CMK (cell line): ENCODE results near the gene HOPX.
A peak's percentile ranks its signal among the peaks of the same experiment; 100 is the strongest.
"Not testable (repeated sequence)": the region's sequence is repeated elsewhere in the genome, so short reads cannot be mapped to it uniquely, and the experiment has no call there.

Source experiments
- DNase-seq: peaks from one replicate; pipeline ENCODE4 v3.0.0-alpha.2; 2010; ENCODE audit warnings: low read depth

The HOPX gene

DNA sequence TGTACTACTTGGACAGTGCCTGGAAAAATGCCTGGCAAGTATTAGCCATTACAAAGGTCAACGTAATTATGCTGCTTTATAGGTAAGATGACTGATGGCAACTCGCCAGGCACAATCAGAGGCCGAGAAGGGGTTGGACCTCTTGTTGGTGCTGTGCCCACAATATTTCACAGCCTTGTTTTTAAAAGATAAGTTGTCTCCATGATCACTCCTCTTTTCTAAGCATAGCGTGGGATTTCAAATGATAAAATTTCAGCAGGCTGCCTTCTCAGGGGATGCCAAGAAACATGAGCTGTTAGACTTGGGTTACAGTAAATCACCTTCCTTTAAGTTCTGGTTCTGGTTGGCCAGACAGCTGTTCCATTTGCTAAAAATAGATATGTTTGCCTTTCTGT is 26.9 kb downstream of the HOPX start:
- DNase-seq, result no peak

DNA sequence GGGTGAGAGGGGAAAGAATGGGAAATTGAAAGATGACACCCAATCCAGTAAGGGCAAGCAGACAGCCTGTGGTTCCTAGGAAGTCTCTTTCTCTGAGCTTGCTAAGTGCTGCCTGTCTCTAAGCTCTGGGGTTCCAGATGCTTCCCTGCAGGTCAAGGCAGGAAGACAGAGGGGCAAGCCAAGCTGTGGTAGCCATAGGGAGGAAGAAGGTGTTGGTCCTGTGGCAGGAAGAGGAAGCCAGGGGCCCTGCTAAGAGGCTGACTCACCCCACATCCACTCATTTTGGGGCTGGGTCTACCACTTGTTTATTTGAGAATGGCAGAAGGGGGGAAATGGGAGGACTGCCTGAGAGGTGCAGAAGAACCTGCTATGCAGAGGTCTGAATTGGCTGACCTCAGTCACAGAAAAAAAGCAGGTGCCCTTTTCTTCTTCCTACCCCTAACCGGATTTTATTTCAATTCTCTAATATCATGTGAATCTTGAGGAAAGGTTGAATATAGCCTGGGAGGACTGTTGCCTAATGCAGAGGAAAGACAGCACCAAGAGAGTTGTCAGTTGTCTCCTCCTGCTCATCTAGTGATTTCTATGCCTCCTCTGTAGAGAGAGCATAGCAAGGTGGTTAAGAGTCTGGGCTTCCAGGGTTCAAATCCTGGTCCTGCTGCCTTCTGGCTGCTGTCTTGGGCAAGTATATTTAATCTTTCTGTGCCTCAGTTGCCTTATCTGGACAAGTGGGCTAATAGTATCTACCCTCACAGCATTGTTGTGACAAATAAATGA is 27.4 kb downstream of the HOPX start:
- peak; percentile 48 for DNase-seq

DNA sequence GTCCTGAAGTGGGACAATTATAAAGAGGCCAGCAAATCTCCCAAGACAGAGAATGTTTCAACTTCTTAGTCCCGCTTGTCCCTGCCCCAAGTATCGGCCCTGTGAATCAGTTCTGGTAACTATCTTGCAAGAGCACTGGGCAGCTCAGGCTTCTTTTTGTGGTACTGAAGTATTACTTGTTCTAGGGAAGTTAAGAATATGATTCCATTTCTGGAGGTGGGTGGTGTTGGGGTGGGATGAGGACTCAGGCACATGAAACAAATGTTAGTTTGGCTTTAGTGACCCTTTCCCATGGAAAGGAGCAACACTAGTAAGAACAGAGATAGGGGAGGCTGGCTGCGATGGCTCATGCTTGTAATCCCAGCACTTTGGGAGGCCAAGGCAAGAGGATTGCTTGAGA is 28.9 kb downstream of the HOPX start:
- DNase-seq, result no peak

DNA sequence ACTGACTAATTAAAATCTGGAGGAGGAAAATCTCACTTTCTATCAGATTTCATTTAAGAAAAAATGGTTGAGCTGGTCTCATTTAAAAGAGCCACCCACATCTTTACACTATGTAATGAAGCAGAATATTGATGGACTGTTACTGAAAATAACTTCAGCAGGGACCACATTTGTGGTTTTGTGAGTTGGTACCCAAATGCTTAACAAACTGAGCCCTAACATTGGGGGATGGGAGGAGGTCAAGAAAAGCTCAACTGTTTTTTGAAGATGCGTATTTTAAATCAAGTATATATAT is 30.1 kb downstream of the HOPX start:
- DNase-seq, result no peak

DNA sequence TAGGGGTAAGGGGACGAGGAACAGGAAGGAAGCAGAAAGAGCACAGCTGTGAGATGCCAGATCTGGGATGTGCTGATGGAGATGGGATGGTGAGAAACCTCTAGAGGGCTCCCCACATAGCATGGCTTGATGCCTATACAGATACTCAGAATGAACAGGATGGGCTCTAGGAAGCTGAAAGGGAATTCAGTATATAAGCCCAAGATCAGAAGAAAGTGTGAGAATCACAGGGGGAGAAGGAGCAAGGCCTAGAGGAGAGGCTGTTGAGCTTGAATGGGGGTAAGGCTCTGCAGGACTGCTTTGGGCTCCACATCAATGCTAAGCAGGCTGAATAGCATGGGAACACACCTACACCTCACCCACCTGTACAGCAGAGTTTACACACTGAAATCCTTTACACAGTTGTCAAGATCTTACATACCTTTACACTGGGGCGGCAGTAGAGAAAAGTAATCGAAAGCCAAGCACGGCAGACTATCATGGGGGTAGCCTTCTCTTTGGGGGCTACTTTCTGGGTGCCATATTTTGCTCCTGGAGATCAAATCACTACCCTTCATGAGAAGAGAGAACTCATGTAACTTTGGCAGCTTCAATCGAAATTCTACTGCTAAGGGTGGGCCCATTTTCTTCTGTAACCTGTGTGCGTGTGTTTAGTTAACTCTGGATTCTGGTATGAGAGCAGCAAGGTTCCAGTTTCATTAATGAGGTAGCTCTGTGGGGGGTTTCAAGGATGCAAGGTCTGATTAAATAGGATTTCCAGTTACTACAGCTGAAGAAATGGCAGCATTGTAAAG is 30.6 kb downstream of the HOPX start:
- no peak for DNase-seq

DNA sequence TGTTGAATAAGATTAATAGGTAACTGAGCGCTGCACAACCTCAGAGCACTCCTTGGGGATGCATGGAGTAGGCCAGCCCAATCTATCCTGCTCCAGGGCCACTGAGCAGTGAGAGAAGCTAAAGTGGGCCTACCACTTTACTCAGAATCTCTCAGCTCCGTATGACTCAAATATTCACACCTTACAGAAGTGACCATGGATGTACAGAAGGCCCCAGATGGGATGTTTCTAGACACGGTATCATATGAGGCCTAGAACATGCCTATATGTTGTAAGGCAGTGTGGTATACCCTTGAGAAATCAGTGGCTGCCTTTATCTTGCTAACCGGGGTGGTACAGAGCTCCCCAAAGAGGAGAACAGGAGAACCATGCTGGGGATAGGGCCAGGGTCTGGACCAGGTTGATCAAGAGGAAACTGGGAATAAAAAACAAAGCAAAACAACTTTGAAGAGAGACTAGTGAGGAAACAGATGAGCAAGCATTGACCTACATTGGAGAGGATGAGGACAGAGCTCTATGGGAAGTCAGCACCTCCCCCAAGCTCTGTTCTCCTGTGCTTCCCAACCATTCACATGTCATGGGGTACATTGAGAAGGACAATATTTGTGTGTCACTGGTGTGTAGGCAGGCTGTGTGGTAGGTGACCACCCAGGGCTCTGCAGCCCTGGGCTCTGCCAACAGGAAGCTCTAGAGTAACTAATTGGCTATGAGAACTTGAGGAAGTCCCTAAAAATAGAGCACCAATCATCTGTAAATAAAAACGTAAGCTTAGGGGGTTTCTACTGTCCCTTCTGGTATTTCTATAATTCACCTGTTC is 31.4 kb downstream of the HOPX start:
- no peak for DNase-seq

DNA sequence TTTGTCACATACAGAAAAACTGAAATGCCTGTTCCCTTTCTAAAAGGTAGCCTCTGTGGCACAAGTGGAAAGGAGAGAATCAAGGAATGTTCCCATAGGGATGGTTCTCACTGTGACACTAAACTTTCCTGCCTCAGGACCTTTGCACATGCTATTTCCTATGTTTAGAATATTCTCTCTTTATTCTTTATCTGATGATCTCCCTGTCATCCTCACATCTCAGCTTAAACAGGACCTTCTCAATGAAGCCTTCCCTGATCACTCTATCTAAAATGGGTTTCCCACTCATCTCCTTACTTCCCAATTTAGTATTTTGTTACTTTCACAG is 32.3 kb downstream of the HOPX start:
- DNase-seq, result no peak

DNA sequence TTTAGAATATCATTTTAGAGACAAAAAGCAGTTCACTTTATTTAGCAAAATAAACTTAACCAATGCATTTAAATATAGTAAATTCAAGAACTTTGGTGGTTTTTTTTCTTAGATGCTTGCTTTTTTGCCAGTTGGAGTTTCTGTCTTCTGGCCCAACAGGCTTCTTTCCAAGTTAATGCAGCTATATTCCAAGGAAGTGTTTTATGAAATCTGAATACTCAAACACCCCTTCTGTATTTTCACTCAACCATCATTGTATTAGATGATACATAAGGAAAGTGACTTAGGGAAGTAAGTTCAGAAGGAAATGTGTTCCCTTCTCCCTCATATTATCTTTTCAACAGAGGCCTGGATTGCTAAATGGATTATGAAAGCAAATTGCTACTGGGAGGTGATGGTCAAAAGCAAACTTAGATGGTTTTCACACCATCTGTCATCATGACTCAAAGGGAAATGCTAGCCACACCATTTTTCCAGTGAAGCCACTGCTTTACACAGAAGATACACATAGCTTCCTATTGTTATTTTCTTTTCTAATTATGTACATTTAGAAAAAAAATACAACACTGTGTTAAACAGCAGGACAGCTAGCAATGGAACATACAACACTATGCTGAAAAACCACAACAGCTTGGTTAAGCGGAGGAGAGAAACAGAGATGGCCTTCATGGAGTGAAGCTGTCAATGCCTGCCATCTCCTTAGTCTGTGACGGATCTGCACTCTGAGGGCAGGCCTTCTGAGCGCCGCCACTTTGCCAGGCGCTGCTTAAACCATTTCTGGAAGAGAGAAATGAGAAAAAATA is 32.9 kb downstream of the HOPX start:
- DNase-seq, result no peak

DNA sequence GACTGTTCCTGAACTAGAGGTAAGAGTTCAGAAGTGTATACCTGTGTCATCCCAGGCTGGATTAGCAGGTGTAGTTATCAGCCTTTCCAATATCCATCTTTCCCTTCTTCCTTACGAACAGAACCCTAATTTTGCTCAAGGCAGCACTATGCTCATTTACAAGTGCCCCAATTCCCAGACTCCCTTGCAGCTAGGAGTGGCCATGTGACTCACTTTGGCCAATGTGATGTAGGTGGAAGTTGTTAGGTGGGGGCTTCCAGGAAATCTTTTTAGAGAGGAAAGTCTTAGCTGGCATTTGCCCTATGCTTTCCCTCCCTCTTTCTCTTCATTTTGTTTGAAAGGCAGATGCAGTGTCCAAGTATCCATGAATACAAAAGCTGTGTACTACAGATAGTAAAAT is 34.8 kb downstream of the HOPX start:
- DNase-seq, result no peak

DNA sequence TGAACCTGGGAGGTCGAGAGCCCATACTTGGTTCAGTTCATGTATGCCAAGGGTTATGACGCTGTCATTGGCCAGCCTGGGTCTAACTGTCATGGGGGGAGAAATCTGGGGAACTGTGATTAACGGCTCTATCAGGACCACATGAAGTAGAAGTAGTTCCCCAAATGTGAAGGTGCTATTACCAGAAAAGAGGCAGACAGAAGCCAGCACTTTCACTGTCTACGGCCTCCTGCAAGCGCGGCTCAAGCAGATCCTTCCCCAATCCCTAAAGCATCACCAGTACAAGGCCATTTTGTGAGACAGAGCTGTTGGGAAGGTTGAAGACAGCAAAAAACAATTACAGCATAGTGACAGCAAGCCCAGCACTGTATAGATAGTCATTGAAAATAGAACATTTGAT is 37.5 kb downstream of the HOPX start:
- no peak for DNase-seq

DNA sequence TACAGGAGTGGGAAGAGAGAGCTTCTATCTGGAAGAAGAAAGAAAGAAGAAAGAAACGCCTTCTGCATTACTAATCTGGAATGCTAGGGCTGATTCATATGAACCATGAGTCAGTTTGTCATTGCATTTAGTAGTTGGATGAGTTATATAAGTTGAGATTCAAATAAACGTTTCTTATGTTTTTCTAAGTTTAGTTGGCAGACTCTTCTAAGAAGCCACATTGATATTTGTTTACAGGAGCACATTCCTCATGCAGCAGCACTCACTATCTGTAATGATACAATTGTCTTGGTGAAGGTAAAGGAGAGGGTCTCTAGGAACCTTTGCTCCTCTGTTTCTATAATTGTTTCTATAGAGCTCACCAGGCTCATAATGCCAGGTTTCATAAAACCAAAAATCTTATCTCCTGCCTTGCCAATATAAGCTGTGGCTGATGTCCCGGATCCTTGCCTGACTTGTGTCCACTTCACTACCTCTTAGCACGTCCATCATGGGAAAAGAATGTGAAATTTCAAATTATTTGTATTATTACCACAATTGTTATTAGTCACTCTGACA is 39.5 kb downstream of the HOPX start:
- no peak for DNase-seq

DNA sequence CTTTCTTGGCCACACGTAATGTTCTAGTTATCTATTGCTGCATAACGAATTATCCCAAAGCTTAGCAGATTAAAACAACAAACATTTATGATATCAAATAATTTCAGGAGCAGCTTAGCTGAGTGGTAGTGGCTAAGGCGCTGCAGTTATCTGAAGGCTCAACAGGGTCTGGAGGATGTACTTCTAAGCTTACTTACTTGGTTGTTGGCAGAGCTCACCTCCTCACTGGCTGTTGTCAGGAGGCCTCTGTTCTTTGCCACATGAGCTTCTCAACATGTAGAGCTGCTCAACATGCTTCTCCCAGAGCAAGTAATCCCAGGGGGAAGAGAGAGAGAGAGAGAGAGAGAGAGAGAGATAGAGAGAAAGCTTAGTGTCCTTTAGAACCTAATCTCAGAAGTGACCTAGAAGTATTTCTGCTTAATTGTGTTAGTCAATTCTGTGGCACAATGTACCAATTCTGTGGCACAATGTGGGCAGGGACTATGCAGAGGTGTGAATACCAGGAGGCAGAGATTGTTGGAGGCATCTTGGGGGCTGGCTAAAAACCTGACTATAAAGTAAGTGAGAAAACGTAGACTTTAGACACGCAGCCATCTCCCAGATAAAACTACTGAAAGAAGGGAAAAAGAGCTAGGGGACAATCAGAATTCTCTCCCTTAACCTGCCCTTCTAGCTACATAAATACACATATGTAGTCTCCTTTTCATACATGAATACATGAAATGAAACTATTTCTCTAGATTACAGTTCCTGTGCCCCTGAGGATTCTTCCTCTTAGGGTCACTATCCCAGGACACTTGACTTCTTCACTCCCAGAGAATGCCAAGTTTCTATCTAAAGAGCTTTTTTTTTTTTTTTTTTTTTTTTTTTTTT is 40.2 kb downstream of the HOPX start:
- no peak for DNase-seq

DNA sequence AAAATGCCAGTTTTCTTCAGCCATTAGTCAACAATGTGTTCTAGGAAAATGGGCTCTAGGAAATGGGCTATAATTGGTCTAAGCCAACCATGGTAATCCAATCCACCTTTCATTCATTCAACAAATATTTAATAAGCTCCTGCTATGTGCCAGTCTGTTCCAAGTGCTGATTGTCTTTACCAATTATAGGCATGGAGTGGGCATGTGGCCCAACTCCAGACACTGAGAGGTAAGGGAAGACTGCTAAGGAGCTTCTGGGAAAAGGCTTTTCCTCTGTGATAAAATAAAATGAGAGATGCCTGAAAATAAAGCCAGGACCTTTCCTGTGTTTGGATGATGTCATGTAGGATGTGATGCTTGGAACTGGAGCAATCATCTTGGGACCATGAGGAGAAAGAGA is 43.3 kb downstream of the HOPX start:
- DNase-seq, result no peak

DNA sequence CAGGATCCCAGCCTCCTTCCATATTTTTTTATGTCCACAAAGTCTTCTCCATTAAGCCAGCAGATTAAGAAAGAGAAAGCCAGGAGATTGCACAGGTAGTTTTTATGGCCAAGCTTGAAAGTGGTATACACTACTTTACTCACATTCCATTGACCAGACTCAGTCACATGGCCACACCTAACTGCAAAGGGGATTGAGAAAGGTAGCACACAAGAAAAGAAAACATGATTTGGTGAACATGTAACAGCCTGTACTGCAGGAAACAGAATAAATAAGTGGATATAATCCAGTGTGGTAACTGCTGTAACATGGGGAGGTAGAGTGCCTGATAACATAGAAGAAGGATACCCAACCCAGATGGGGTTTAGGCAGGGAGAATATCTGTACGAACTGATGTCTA is 43.9 kb downstream of the HOPX start:
- DNase-seq, result no peak

DNA sequence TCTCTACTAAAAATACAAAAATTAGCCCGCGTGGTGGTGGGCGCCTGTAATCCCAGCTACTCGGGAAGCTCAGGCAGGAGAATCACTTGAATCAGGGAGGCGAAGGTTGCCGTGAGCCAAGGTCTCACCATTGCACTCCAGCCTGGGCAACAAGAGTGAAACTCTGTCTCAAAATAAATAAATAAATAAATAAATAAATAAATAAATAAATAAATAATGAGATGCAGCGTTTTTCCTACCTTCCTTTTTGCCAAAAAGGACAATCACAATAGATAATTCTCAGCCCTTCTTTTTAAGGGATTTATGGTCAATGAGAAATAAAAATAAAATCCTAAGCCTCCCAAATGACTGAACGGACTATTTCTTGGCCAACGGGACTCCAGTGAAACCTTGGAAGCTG is 46.1 kb downstream of the HOPX start:
- not testable (repeated sequence) for DNase-seq

DNA sequence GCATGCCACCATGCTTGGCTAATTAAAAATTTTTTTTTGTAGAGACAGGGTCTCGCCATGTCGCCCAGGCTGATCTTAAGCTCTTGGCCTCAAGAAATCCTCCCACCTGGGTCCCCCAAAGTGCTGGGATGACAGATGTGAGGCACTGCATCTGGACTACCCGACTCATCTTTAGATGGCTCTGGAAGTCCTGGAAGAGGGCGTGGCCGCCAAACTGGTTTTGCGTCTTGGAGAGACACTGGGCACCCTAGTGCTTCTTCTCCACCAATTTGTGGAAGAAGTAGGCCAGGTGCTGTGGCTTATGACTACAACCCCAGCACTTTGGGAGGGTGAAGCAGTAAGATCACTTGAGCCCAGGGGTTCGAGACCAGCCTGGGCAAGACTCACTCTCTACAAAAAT is 47.6 kb downstream of the HOPX start:
- DNase-seq, result no peak

DNA sequence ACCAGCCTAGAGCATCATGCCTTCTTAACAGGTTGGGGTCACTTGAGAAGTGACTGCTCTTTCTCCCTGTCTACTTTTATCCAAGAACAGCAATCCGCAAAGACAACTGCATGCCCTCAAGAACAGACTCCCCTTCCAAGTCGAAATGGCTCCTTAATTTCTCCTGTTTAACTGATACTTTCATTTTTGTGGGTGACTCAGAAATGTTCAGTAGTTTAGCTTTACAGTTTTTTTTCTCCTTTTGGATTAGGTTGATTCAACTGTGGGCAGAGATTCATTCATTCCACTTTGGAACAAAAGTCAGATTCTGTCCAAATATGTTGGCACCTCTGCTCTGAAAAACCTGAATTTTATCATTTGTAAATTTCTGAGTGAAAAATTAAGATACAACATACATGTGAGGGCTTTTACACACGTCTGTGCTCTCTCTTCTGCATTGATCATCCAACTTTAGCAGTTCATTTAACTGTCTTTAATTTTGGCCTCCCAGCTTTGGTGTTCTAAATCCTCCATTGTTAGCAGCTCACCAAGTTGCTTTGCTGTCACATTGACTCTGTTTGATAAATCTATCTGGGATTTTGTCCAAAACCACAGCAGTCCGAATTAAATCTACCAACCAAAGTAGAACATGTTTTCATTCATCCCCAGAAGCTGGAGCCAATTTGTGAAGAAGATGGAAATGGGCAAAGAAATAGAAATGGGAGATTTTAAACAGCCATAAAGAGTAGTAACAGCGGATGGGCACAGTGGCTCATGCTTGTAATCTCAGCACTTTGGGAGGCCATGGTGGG is 50.0 kb downstream of the HOPX start:
- no peak for DNase-seq

DNA sequence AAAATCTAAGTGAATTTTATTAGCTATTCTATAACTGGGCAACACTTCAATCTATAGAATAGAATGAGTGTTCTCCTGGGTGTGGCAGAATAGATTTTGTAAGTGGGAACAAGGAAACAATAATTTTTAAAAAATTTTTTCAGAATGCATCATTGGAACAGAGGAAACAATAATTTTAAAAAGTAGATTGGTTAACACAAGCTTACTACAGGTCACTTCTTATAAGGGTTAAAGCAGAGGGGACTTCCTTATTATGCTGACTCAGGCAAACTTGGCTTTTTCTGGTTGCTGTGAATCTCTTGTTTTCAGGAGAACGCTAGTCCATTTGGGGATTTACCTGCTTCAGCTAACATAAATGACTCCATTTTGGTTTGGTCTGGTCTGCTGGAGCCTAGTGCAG is 52.5 kb downstream of the HOPX start:
- no peak for DNase-seq

DNA sequence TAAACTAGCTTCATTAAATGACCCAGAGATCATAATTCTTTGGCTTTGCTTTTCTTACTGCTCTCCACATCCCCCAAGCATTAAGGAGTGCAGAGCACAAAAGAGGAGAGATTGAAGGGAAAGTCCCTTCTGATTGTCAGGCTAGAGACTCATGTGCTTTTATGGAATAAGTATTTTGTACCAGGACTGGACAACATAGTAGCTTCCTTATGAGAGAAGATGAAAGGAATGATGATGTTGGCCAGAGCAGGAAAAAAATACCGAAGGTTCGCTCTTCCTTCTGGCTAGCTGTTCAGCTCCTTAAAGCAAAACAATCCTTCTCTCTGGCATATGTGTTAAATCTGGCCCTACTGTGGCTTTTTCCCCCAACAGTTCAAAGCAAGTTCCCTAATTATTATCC is 53.1 kb downstream of the HOPX start:
- DNase-seq, result no peak

DNA sequence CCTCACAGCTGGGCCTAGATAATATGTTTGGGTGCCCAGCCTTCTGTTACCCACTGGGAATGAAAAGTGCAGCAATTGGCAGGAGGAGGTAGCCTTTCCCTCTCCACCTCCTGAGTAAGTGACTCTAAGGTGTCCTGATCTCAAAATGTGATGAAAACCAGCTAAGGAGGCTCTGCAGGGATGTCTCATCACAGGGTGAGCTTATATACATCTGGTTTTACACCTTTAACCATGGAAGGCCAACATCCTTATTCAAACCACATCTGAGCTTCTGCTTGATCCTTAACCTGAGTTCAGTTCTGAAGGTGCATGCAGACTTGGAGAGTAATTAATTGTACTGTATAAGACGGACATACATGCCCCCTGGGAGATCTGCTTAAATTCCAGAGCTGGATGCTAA is 53.7 kb downstream of the HOPX start:
- no peak for DNase-seq
